OCI-LY7 (cell line): ENCODE data around the gene FOXN1. TPM values are rescaled to one million over a fixed set of nuclear protein-coding genes. Genes with fewer than 3 reads are reported as not detected.

ENCODE experiments used
- BruUV-seq: library from RNA; stranded (reverse); fragments of 400-500 nt; replicated peaks from 2 replicates; lab custom pipeline; 2021; lab: Mats Ljungman, UMichigan
- CTCF ChIA-PET: fragments of 300-600 bp; sonication (Branson Sonifier 250); formaldehyde crosslinking; loops from one replicate; lab custom pipeline; 2022; ENCODE audit warnings: antibody characterized with exemption; ENCODE audit not compliant: unreplicated experiment; lab: Charles Lee
- POLR2A ChIA-PET: fragments of 300-600 bp; sonication (Branson Sonifier 250); formaldehyde crosslinking; loops from one replicate; lab custom pipeline; 2022; ENCODE audit warnings: antibody characterized with exemption; lab: Charles Lee
- DNase-seq: peaks from one replicate; pipeline ENCODE4 v3.0.0-alpha.2; 2015; ENCODE audit warnings: low spot score
- H2AFZ ChIP-seq: fragments of 200-600 bp; sonication (generic), shearing (Covaris generic); 2 replicates; pipeline ENCODE4 v1.6.1; 2014; ENCODE audit warnings: mild to moderate bottlenecking, antibody characterized with exemption, low read length, moderate library complexity
- H3K27ac ChIP-seq: fragments of 200-600 bp; sonication (generic); 2 replicates; pipeline ENCODE4 v1.5.1; 2014; ENCODE audit warnings: mixed run types, low read depth, mild to moderate bottlenecking, moderate library complexity, low read length, inconsistent platforms; ENCODE audit not compliant: poor library complexity, severe bottlenecking
- H3K36me3 ChIP-seq: fragments of 200-600 bp; sonication (generic); 2 replicates; pipeline ENCODE4 v1.6.1; 2014; ENCODE audit warnings: mild to moderate bottlenecking, antibody characterized with exemption, low read length, moderate library complexity, mixed read lengths; ENCODE audit not compliant: insufficient read depth
- H3K4me1 ChIP-seq: fragments of 200-600 bp; sonication (generic); 2 replicates; pipeline ENCODE4 v1.5.1; 2014; ENCODE audit warnings: mild to moderate bottlenecking, low read length; ENCODE audit not compliant: insufficient read depth, poor library complexity, severe bottlenecking
- H3K4me2 ChIP-seq: fragments of 200-600 bp; sonication (generic); 2 replicates; pipeline ENCODE4 v1.6.1; 2014; ENCODE audit warnings: mild to moderate bottlenecking, low read length
- H3K4me3 ChIP-seq: fragments of 200-600 bp; sonication (generic); 2 replicates; pipeline ENCODE4 v1.5.1; 2014; ENCODE audit warnings: mild to moderate bottlenecking, low read depth, low read length; ENCODE audit not compliant: poor library complexity, severe bottlenecking
- H3K79me2 ChIP-seq: fragments of 200-600 bp; sonication (generic); 2 replicates; pipeline ENCODE4 v1.6.1; 2016; ENCODE audit warnings: low read depth, mild to moderate bottlenecking, low read length, moderate library complexity, mixed read lengths; ENCODE audit not compliant: insufficient read depth
- H3K9me2 ChIP-seq: fragments of 200-600 bp; sonication (generic); 2 replicates; pipeline ENCODE4 v1.6.1; 2016; ENCODE audit warnings: mild to moderate bottlenecking, low read length, mixed read lengths; ENCODE audit not compliant: insufficient read depth
- H3K9me3 ChIP-seq: fragments of 200-600 bp; sonication (generic); 2 replicates; pipeline ENCODE4 v1.6.1; 2014; ENCODE audit warnings: mild to moderate bottlenecking, mixed run types, low read length, mixed read lengths
- H4K20me1 ChIP-seq: fragments of 200-600 bp; sonication (generic); 2 replicates; pipeline ENCODE4 v1.6.1; 2014; ENCODE audit warnings: mild to moderate bottlenecking, antibody characterized with exemption, low read length, moderate library complexity, mixed read lengths; ENCODE audit not compliant: insufficient read depth
- CTCF ChIP-seq: fragments of 200-600 bp; sonication (generic); conservative IDR thresholded peaks from 2 replicates; pipeline ENCODE4 v1.5.1; 2014; ENCODE audit warnings: mild to moderate bottlenecking, antibody characterized with exemption, low read length, moderate library complexity, mixed read lengths
- EZH2phosphoT487 ChIP-seq: fragments of 200-600 bp; sonication (generic); IDR thresholded peaks from 2 replicates; pipeline ENCODE4 v1.6.1; 2018; ENCODE audit warnings: low read depth, borderline replicate concordance, mild to moderate bottlenecking, mixed run types, antibody characterized with exemption, low read length, moderate library complexity, mixed read lengths
- intact Hi-C: fragments of 100-400 bp; cut with micrococcal nuclease; formaldehyde crosslinking; loops from one replicate; pipeline ENCODE4 v1.10.0; 2022; ENCODE audit not compliant: unreplicated experiment
- total RNA-seq, 2 experiments: library from RNA; depleted of rRNA in 1 of 2; stranded (reverse); fragments of >200 nt in 1 of 2; shearing (Covaris generic) in 1 of 2; gene quantifications; 2 replicates each; pipeline ENCODE4 v1.2.3, GENCODE V29; 2014 to 2022

The FOXN1 gene
- total RNA-seq, 2 experiments from 2014 or later: not detected

- BruUV-seq: no TSS peak
- no peaks in the 10 kb centered on the region for H4K20me1 ChIP-seq
- no peak overlapping the region for H3K4me3 ChIP-seq
- H3K4me1 ChIP-seq: no peaks in the 10 kb centered on the region
- intact Hi-C loops: no loop called here
- TF ChIP-seq CTCF: no peak
- TF ChIP-seq EZH2phosphoT487: no peak
- H3K4me2 ChIP-seq: no peak overlapping the region
- H3K9me3 ChIP-seq: no peaks in the 10 kb centered on the region
- DNase-seq: no peak
- POLR2A ChIA-PET: no interaction called here
- no peaks in the 10 kb centered on the region for H3K9me2 ChIP-seq
- H3K79me2 ChIP-seq: no peaks in the 10 kb centered on the region
- CTCF ChIA-PET: no interaction called here
- no peak overlapping the region for H3K27ac ChIP-seq
- no peak overlapping the region for H2AFZ ChIP-seq
- H3K36me3 ChIP-seq: no peaks in the 10 kb centered on the region
Measured at GRCh38 chr17:28527181-28527681, 21.1 kb downstream of the FOXN1 start.

- CTCF ChIA-PET: no interaction called here
- H3K4me2 ChIP-seq: no peak overlapping the region
- no peak overlapping the region for H3K4me3 ChIP-seq
Measured at GRCh38 chr17:28527859-28528258, 21.7 kb downstream of the FOXN1 start.

More at GRCh38 chr17:28527859-28528258, 21.7 kb downstream of the FOXN1 start:
- Histone ChIP-seq H4K20me1 (no peaks in the 10 kb centered on the region), H2AFZ (no peak overlapping the region), H3K9me2 (no peaks in the 10 kb centered on the region), H3K36me3 (no peaks in the 10 kb centered on the region), H3K9me3 (no peaks in the 10 kb centered on the region), H3K4me1 (no peaks in the 10 kb centered on the region), H3K27ac (no peak overlapping the region), H3K79me2 (no peaks in the 10 kb centered on the region)
- no TSS peak for BruUV-seq
- POLR2A ChIA-PET: no interaction called here
- TF ChIP-seq CTCF (no peak), EZH2phosphoT487 (no peak)
- DNase-seq: no peak
- intact Hi-C loops: no loop called here
